ENCODE measurements around the gene ATL1.

Gene ATL1

DNA sequence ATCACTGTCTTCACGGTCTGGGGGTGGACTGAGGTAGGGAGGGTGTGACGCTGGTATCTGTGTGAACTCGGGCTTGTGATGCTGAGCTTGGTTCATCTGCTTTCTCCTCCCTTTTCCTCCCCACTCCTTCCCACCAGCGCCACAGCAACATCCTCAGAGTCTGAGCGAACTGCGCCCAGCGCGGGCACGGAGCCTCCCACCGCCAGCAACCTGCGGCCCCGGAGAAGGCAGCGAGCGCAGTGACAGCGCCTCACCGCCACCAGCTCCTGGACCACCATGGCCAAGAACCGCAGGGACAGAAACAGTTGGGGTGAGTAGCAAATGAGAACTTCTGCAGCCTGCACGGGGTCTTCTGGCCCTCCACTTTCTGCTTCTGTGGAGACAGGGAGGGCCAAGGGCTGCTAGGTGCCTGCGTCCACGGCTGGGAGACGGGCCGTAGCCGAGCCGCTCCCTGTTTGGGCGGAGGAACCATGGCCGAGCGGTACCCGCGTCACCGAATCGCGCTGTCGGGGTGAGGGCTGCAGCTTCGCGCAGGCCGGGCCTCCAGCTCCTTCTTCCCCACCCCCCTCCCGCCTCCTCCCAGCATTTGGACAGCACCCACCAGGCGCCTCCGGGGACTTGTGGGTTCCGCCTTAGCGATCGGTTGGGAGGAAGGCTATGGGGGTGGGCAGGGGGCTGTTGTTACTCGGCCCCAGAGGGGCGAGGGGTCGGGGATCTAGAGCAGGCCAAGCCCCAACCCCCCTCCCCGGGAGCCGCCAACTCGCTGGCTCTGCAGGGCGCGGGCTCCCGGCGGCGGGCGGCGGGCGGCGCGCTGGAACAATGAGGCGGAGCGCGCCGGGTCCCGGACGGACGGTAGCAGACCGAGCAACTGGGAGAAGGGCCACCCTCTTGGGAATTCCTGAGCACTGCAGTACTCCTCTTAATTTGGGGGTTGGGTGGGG lies at the start of gene ATL1:
Gene ATL1, plus strand, starts transcription at position 156 of the 941 bp plus-strand sequence. Its CDS starts 121 bp downstream, at position 277.
- peak within 1 kb of the TSS; percentile 17; the same call in 1 of the 2 replicates for H3K27ac ChIP-seq
- TF ChIP-seq ZFX (IDR thresholded peaks at IDR 0.05) (no peak), CTCF (conservative IDR thresholded peaks at IDR 0.05) (no peak)

- TF ChIP-seq ZFX (IDR thresholded peaks at IDR 0.05) (no peak), CTCF (conservative IDR thresholded peaks at IDR 0.05) (no peak)
- no peak overlapping the region for H3K27ac ChIP-seq
Measured at GRCh38 chr14:50510157-50510556, 49.8 kb upstream of the ATL1 start.

DNA sequence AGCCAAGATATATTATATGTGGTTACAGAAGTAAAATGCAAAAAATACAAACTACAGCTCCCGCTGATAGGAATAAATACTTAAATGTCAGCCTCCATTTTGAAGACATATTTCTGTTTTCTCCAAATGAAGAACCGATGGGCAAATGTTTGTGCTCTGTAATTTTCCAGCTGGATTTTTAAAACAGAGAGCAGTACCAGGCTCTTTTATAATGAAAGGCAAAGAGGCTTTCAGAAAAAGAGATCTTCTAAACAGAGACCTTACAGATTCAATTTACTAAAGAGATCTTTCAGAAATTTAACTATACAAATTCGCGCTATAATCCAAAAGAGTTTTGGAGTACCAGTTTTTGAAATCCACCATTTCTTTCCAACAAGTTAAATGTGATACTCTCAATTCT lies 47.5 kb upstream of the ATL1 start:
- TF ChIP-seq CTCF (conservative IDR thresholded peaks at IDR 0.05) (no peak), ZFX (IDR thresholded peaks at IDR 0.05) (no peak)
- H3K27ac ChIP-seq, result no peak overlapping the region

- no peak overlapping the region for H3K27ac ChIP-seq
- TF ChIP-seq ZFX (IDR thresholded peaks at IDR 0.05) (no peak), CTCF (conservative IDR thresholded peaks at IDR 0.05) (no peak)
Measured at GRCh38 chr14:50516091-50516490, 43.9 kb upstream of the ATL1 start.

DNA sequence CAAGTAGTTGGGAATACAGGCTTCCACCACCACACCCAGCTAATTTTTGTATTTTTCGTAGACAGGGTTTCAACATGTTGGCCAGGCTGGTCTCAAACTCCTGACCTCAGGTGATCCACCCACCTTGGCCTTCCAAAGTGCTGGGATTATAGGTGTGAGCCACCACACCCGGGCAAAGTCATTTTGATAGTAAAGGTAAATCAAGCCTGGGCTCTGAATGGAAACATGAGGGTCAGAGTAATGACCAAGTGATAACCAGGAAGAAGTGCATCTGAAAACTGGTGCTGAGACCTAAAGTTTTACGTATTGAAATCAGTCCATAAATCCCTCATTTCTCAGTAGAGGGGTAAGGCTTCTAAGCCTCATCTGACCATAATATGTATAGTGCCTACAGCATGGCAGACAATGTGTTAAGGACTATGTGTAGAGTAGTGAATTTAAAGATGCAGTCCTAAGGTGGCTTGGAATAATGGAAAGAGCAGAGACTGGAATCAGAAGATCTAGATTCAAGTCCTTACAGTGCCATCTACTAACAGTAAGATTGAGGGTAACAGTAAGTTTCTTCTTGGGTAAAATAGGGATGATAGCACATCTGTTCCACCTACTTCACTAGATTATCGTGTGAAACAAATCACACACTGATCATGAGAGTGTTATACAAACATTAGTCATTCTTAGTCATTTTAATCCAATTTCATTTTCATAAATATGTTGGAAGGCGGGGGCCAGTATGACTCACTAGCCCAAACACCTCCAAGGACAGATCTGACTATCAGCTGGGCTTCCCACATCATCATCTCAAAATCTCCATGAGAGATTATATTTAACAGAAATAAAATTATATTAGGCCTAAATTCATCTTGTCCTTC lies 38.8 kb upstream of the ATL1 start:
- TF ChIP-seq ZFX (IDR thresholded peaks at IDR 0.05) (no peak), CTCF (conservative IDR thresholded peaks at IDR 0.05) (no peak)

DNA sequence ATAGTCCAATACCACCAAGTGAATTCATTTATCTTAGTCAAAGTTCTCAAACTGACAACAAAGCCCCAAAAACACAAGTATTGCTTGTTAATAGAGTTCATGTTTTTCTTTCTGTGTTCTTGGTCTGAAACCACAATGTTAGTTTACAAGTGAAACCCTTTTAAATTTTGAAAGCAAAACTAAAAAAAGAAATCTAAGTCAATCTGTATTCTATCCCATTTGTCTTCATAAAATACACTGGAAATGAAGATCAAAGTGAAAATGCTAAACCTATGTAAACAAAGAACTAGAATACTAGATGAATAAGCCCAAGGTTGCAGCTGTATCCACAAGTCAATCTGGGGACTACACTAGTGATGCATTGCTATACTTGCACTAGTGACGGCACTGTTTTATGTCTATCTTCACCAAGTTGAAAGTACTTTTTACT lies 38.0 kb upstream of the ATL1 start:
- no peak overlapping the region for H3K27ac ChIP-seq
- no peak for TF ChIP-seq CTCF (conservative IDR thresholded peaks at IDR 0.05)
- no peak for TF ChIP-seq ZFX (IDR thresholded peaks at IDR 0.05)

More for the DNA sequence above, 38.8 kb upstream of the ATL1 start:
- H3K27ac ChIP-seq, result no peak overlapping the region

Data from C4-2B (cell line).